ENCODE data around the gene ASAP2.

ASAP2 gene

DNA sequence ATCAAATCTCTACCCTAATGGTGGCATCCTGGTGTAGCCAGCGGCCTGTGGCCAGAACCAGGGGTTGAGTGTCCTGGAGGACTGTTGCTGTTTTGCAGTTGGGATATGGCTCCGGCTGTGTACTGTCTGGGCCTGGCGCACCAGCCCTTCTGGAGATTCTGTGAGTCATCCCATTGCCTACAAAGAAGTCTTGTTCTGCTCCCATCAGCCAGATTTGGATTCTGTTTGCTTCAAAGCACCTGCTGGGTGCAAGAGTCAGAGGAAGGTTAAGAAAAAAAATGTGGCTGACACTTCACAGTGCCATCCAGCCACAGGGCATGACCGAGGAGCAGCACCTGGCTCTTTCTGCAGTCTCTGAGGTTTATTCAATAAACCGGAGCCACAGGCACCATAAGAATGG, 41.0 kb upstream of the ASAP2 start:
- TF ChIP-seq, protein P1, sequence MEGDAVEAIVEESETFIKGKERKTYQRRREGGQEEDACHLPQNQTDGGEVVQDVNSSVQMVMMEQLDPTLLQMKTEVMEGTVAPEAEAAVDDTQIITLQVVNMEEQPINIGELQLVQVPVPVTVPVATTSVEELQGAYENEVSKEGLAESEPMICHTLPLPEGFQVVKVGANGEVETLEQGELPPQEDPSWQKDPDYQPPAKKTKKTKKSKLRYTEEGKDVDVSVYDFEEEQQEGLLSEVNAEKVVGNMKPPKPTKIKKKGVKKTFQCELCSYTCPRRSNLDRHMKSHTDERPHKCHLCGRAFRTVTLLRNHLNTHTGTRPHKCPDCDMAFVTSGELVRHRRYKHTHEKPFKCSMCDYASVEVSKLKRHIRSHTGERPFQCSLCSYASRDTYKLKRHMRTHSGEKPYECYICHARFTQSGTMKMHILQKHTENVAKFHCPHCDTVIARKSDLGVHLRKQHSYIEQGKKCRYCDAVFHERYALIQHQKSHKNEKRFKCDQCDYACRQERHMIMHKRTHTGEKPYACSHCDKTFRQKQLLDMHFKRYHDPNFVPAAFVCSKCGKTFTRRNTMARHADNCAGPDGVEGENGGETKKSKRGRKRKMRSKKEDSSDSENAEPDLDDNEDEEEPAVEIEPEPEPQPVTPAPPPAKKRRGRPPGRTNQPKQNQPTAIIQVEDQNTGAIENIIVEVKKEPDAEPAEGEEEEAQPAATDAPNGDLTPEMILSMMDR (IDR thresholded peaks at IDR 0.05; ENCODE audit: insufficient read depth, low read depth, low read length, missing control alignments) = no peak
- no peak overlapping the region for H3K4me3 ChIP-seq (ENCODE audit: low read length)
- DNase-seq (ENCODE audit: low read depth) = peak; percentile 60

DNA sequence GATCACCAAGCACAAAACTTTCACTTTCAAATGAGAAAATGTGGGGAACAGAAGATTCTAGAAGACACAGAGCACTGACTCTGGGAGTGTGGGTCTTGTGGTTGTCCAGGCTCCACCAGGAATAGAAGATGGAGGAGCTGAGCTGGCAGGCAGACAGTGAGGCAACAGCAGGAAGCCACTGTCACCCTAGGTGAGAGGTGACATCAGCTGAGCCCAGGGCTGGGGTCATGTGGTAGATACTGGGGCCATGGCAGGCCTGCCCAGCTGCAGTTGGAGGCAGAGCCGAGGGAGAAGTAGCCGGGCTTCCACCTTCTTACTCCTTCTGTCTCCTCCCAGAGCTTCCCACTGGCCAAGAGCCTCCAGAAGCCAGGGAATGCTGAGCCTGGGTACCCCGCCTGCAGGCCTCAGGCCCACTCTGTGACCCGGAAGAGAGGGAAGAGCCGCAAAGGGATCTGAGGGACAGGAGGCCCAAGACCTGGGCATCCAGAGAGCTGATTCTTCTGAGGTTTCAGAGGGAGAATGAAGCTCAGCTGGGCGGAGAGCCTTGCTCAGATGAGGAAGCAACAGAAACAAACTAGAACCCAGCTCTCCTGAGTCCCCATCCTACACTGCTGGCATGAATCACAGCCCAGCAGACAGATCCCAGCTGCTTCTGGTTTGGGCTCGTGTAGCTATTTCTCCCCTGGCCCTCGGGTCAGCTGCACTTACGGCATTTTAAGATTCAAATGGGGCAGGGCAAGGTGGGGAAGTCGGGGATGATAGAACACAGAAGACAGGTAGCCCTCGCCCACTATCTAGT, 39.8 kb upstream of the ASAP2 start:
- DNase-seq (ENCODE audit: low read depth) = no peak
- no peak overlapping the region for H3K4me3 ChIP-seq (ENCODE audit: low read length)
- TF ChIP-seq, protein P1 (IDR thresholded peaks at IDR 0.05; ENCODE audit: insufficient read depth, low read depth, low read length, missing control alignments) = no peak

DNA sequence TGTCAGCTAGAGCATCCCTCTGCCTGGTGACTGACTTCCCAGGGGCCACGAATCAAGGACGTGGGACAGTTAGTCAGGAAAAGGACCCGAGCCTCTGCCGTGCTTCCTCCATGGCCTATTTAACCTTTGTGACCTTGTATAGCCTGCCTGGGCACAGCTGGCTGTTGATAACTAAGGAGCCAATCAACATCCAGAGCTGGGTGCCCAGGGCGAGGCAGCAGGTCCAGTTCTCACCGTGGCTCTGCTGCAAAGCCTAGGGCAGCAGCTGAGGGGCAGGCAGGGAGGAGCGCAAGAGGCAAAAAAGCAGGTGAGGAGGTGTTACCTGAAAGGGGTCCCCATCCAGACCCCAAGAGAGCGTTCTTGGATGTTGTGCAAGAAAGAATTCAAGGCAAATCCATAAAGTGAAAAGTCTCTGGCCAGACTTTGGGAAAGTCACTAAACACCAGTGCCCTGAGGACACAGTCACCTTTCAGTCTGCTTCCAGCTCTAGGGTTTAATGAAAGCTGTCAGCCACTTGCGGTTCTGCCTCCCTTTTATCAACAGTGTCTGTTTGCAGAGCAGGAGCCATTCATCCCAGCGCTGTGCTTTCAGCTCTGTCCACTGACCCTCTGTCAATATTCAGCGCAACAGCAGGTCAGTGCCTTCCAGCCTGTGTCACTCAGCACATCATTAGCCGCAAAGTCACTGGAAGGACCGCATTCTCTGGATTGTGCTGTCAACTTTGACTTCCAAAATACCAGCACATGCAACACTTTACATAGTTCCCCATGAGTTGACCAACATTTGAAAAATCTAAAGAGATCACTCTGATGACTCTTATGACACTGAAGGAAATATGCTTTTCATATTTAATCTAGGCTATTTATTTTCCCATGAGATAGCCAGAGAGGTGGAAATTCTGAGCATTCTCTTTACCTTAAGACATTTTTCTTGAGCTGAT, 38.6 kb upstream of the ASAP2 start:
- no peak overlapping the region for H3K4me3 ChIP-seq (ENCODE audit: low read length)
- TF ChIP-seq, protein P1 (IDR thresholded peaks at IDR 0.05; ENCODE audit: insufficient read depth, low read depth, low read length, missing control alignments) = no peak
- no peak for DNase-seq (ENCODE audit: low read depth)

DNA sequence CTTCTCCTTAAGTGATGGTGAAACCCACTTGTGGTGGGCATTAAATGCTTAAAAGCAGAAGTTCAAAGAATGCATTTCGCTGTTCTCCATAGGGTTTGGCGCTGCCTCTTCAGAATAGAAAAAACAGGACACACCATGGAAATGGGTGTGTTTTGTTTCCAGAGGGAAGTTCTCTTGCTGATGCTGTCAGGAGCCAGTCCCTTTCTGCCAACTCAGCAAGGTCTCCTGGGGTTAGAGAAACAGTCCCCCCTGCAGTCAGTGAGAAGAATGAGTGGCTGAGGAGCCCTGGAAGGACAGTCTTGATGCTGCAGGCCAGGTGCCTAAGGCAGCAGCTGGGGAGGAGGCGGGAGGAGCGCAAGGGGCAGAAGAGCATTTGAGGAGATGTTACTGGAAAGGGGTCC, 37.8 kb upstream of the ASAP2 start:
- TF ChIP-seq, protein P1 (IDR thresholded peaks at IDR 0.05; ENCODE audit: insufficient read depth, low read depth, low read length, missing control alignments) = no peak
- DNase-seq (ENCODE audit: low read depth) = no peak

DNA sequence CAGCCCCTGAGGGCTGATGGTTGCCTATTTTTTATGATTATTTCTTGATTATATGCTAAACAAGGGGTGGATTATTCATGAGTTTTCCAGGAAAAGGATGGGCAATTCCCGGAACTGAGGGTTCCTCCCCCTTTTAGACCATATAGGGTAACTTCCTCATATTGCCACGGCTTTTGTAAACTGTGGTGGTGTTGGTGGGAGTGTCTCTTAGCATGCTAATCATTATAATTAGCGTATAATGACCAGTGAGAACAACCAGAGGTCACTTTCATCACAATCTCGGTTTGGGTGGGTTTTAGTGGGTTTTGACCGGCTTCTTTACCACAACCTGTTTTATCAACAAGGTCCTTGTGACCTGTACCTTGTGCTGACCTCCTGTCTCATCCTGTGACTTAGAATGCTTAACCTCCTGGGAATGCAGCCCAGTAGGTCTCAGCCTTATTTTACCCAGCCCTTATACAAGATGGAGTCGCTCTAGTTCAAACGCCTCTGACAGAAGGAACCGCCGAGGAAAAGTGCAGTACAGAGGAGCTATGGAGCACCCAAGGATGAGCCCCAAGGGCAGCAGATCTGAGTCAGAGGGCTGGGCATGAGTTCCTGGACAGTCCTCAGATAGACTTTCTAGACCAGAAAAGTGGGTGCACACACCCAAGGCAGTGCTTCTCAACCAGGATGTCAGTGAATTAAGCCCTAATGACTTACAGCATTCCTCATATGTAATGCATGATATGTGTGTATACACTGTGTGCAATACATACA, 37.1 kb upstream of the ASAP2 start:
- no peak overlapping the region for H3K4me3 ChIP-seq (ENCODE audit: low read length)
- TF ChIP-seq, protein P1 (IDR thresholded peaks at IDR 0.05; ENCODE audit: insufficient read depth, low read depth, low read length, missing control alignments) = no peak
- peak; percentile 74 for DNase-seq (ENCODE audit: low read depth)

More for the DNA sequence above, 37.8 kb upstream of the ASAP2 start:
- no peak overlapping the region for H3K4me3 ChIP-seq (ENCODE audit: low read length)

DNA sequence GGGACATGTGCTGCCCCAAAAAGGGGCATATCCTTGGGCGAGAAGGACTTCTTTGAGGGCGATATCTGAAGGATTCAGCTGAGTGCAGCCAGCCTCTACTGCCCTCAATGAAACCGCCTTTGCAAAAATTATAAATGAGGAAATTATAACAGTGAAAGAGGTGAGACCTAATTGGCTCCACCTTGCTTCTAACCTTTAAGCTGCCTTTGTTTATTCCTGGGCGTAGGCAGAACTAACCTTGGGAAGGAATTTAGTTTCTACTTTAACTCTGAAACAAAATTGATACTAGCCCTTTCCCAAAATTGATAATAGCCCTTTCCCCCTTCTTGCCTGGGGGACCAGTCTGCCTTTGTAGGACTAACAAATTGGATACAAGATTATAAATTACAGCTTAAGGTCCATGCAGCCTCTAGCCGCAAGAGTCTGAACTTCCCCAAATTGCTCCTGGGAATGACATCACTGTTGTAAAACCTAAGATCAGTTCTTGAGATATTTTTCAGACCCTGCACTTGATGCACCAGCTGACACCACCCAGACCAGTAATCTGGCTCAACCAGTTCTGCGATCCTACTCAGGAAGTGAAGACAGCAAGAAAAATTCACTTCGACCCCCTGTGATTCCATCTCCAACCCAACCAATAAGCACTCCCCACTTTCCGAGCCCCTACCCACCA, 36.0 kb upstream of the ASAP2 start:
- DNase-seq (ENCODE audit: low read depth) = peak; percentile 69
- TF ChIP-seq, protein P1 (IDR thresholded peaks at IDR 0.05; ENCODE audit: insufficient read depth, low read depth, low read length, missing control alignments) = no peak
- no peak overlapping the region for H3K4me3 ChIP-seq (ENCODE audit: low read length)

Measured in epithelial cell of esophagus (primary cell).